Cardiac fibroblast (primary cell): ENCODE measurements around the gene FKBP2.

Experiments
- DNase-seq, 2 donors: peaks; one replicate each; pipeline versions ENCODE4 v3.0.0 to v3.0.0-alpha.2; 2010; ENCODE audit warnings: low read depth in 2 of 2
- H3K4me3 ChIP-seq, 2 donors: replicated peaks in 1 of 2; 1 replicate in 1 of 2; 2 replicates in 1 of 2; pipeline ENCODE4 v1.5.1; 2011; ENCODE audit warnings: low read depth in 2 of 2, low read length in 2 of 2, mild to moderate bottlenecking in 2 of 2, moderate library complexity in 1 of 2
- TF ChIP-seq, protein P1 (sequence below): IDR thresholded peaks from one replicate; pipeline ENCODE4 v1.5.1; 2011; ENCODE audit warnings: low read depth, mild to moderate bottlenecking, low read length, inconsistent platforms

FKBP2 gene

GRCh38 chr11:64234647-64235379, 6.1 kb upstream of the FKBP2 start:
- TF ChIP-seq, protein P1, sequence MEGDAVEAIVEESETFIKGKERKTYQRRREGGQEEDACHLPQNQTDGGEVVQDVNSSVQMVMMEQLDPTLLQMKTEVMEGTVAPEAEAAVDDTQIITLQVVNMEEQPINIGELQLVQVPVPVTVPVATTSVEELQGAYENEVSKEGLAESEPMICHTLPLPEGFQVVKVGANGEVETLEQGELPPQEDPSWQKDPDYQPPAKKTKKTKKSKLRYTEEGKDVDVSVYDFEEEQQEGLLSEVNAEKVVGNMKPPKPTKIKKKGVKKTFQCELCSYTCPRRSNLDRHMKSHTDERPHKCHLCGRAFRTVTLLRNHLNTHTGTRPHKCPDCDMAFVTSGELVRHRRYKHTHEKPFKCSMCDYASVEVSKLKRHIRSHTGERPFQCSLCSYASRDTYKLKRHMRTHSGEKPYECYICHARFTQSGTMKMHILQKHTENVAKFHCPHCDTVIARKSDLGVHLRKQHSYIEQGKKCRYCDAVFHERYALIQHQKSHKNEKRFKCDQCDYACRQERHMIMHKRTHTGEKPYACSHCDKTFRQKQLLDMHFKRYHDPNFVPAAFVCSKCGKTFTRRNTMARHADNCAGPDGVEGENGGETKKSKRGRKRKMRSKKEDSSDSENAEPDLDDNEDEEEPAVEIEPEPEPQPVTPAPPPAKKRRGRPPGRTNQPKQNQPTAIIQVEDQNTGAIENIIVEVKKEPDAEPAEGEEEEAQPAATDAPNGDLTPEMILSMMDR, result no peak
- no peak for DNase-seq

GRCh38 chr11:64235437-64236161, 5.3 kb upstream of the FKBP2 start:
- peak overlapping the region; percentile 65 to 81 for H3K4me3 ChIP-seq
- TF ChIP-seq, protein P1, result no peak
- no peak for DNase-seq

More at GRCh38 chr11:64234647-64235379, 6.1 kb upstream of the FKBP2 start:
- peak overlapping the region; percentile 65 to 81 for H3K4me3 ChIP-seq

DNA sequence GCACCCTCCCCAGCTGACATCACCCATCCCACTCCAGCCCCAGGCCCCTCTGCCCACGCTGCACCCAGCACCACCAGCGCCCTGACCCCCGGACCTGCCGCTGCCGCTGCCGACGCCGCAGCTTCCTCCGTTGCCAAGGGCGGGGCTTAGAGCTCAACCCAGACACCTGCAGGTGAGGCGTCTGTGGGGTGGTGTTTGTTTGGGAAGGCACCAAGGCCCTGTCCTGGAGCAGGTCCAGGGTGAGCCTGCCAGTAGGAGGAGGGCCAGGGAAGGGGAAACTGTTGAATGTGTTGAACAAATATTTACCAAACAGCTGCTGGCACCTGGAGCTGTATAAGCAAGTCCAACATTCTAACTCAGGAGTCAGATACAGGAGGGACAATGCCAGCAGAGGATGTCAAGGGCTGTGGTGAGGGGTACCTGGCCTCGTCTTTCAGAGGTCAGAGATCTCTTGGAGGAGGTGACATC, 3.4 kb upstream of the FKBP2 start:
- no peak overlapping the region for H3K4me3 ChIP-seq
- TF ChIP-seq, protein P1, result no peak
- no peak for DNase-seq

GRCh38 chr11:64238076-64238475, 2.8 kb upstream of the FKBP2 start:
- no peak for DNase-seq
- TF ChIP-seq, protein P1, result no peak
- no peak overlapping the region for H3K4me3 ChIP-seq

DNA sequence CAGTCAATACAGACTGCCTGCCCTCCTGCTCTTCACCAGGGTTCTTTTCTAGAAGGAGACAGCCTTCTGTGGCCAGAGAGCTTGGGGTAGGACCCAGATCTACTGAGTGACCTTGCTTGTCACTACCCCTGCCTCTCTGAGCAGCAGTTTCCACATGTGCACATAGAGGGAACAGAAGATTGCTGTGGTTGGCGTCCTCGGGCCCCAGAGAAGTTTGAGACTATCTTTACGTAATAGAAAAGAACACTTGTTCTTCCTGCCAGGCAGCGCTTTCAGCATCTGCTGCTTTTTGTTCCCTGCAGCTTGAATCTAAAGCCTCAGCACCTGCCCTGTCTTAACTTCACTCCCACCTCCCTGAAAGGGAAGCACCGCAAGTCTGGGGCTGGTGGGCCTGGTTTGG, 1.9 kb upstream of the FKBP2 start:
- DNase-seq, result no peak
- TF ChIP-seq, protein P1, result no peak
- H3K4me3 ChIP-seq, result no peak overlapping the region

- H3K4me3 ChIP-seq, result peak overlapping the region; percentile 66 to 78
- TF ChIP-seq, protein P1, result no peak
- DNase-seq, result no peak
These were observed 1.0 kb upstream of the FKBP2 start for GRCh38 chr11:64239662-64240434.
